B cell (primary cell): ENCODE results near the gene PCSK6. TPM values are rescaled to one million over a fixed set of nuclear protein-coding genes. Genes with fewer than 3 reads are reported as not detected.
"Not testable (repeated sequence)": the region's sequence is repeated elsewhere in the genome, so short reads cannot be mapped to it uniquely, and the experiment has no call there.

Source experiments
- ATAC-seq: fragments of 200-7000 bp; cut with Tn5 transposase; one replicate; pipeline ENCODE4 v1.10.0; 2021; ENCODE audit warnings: low read depth, mild to moderate bottlenecking, moderate number of reproducible peaks, moderate library complexity
- CTCF ChIA-PET: fragments of 350-600 bp; sonication (Branson Sonifier 250); formaldehyde crosslinking; loops from one replicate; lab custom pipeline; 2021; ENCODE audit warnings: antibody characterized with exemption, inconsistent platforms; lab: Charles Lee
- POLR2A ChIA-PET: fragments of 350-600 bp; sonication (Branson Sonifier 250); formaldehyde crosslinking; loops from one replicate; lab custom pipeline; 2021; ENCODE audit warnings: antibody characterized with exemption; lab: Charles Lee
- DNase-seq: peaks from one replicate; pipeline ENCODE4 v3.0.0; 2013
- H2AFZ ChIP-seq: 2 replicates; pipeline ENCODE4 v1.6.1; 2012; ENCODE audit warnings: mild to moderate bottlenecking, low read depth, low read length; ENCODE audit not compliant: insufficient read depth, poor library complexity, severe bottlenecking
- H3K27ac ChIP-seq, 2 donors: 1 replicate in 1 of 2; 2 replicates in 1 of 2; pipeline ENCODE4 v1.5.1; 2012 to 2013; ENCODE audit warnings: low read length in 2 of 2, mild to moderate bottlenecking in 2 of 2, moderate library complexity in 1 of 2
- H3K27me3 ChIP-seq, 4 experiments: fragments of 200-600 bp in 1 of 4; sonication (generic) in 1 of 4; replicated peaks in 1 of 4; 1 replicate in 2 of 4; 2 replicates in 2 of 4; pipeline versions ENCODE4 v1.6.1 to v1.7.0; 2013 to 2016; ENCODE audit warnings: low read length in 3 of 4, mild to moderate bottlenecking in 2 of 4, mixed read lengths in 1 of 4, moderate library complexity in 1 of 4; ENCODE audit not compliant: insufficient read depth in 4 of 4, control insufficient read depth in 3 of 4; ENCODE audit errors: control extremely low read depth in 1 of 4
- H3K36me3 ChIP-seq, 2 experiments: replicated peaks in 1 of 2; 1 replicate in 1 of 2; 2 replicates in 1 of 2; pipeline versions ENCODE4 v1.6.1 to v1.7.1; 2013; ENCODE audit warnings: low read length in 1 of 2; ENCODE audit not compliant: insufficient read depth in 2 of 2, control insufficient read depth in 1 of 2; ENCODE audit errors: control extremely low read depth in 1 of 2, extremely low read depth in 1 of 2
- H3K4me1 ChIP-seq, 2 donors: fragments of 200-600 bp in 1 of 2; sonication (generic) in 1 of 2; 1 replicate in 1 of 2; 2 replicates in 1 of 2; pipeline versions ENCODE4 v1.5.1 to v1.6.1; 2013 to 2017; ENCODE audit warnings: low read length in 2 of 2; ENCODE audit not compliant: control insufficient read depth in 2 of 2, insufficient read depth in 2 of 2
- H3K4me2 ChIP-seq: replicated peaks from 2 replicates; pipeline ENCODE3; 2012; ENCODE audit warnings: mild to moderate bottlenecking, low read depth, low read length; ENCODE audit not compliant: poor library complexity, severe bottlenecking
- H3K4me3 ChIP-seq, 5 experiments: fragments of 200-600 bp in 1 of 5; sonication (generic) in 1 of 5; 1 replicate in 3 of 5; 2 replicates in 2 of 5; pipeline versions ENCODE4 v1.5.1 to v1.7.0; 2011 to 2016; ENCODE audit warnings: low read length in 4 of 5, mild to moderate bottlenecking in 4 of 5, low read depth in 2 of 5, control low read depth in 1 of 5, moderate library complexity in 1 of 5; ENCODE audit not compliant: insufficient read depth in 1 of 5; ENCODE audit errors: control extremely low read depth in 1 of 5, extremely low read depth in 1 of 5
- H3K79me2 ChIP-seq: fragments of 200-600 bp; sonication (generic); one replicate; pipeline ENCODE4 v1.6.0; 2016; ENCODE audit warnings: low read length; ENCODE audit not compliant: control insufficient read depth, insufficient read depth
- H3K9ac ChIP-seq: fragments of 200-600 bp; sonication (generic); 2 replicates; pipeline ENCODE4 v1.6.1; 2017; ENCODE audit warnings: mild to moderate bottlenecking, low read length, moderate library complexity
- H3K9me3 ChIP-seq, 3 donors: one replicate each; pipeline versions ENCODE4 v1.6.1 to v1.7.1; 2013; ENCODE audit warnings: low read length in 2 of 3; ENCODE audit not compliant: control insufficient read depth in 2 of 3, insufficient read depth in 1 of 3; ENCODE audit errors: control extremely low read depth in 1 of 3
- H4K20me1 ChIP-seq: 2 replicates; pipeline ENCODE4 v1.6.0; 2012; ENCODE audit warnings: mild to moderate bottlenecking, low read length; ENCODE audit not compliant: insufficient read depth, control insufficient read depth, poor library complexity, severe bottlenecking
- H3K27ac Mint-ChIP-seq: one replicate; pipeline ENCODE4 v1.8.0; 2021; ENCODE audit warnings: mixed read lengths
- H3K27me3 Mint-ChIP-seq: one replicate; pipeline ENCODE4 v1.8.0; 2021; ENCODE audit warnings: mixed read lengths
- H3K4me1 Mint-ChIP-seq: one replicate; pipeline ENCODE4 v1.8.0; 2021; ENCODE audit warnings: mixed read lengths
- H3K4me3 Mint-ChIP-seq: one replicate; pipeline ENCODE4 v1.8.0; 2021; ENCODE audit warnings: mixed read lengths
- H3K9me3 Mint-ChIP-seq: one replicate; pipeline ENCODE4 v1.8.0; 2022; ENCODE audit warnings: mixed read lengths; ENCODE audit not compliant: insufficient read depth
- EZH2 ChIP-seq: IDR thresholded peaks from 2 replicates; pipeline ENCODE4 v1.6.1; 2012; ENCODE audit warnings: borderline replicate concordance, low read depth, mild to moderate bottlenecking, moderate library complexity, low read length; ENCODE audit not compliant: insufficient read depth, poor library complexity, severe bottlenecking
- WGBS: methylation state at CpG from one replicate; pipeline ENCODE4 v1.1.5; 2013; ENCODE audit warnings: missing lambda C conversion rate; ENCODE audit not compliant: insufficient coverage; 5-methylcytosine and 5-hydroxymethylcytosine counted together
- intact Hi-C: fragments of 100-400 bp; cut with micrococcal nuclease; formaldehyde crosslinking; loops from one replicate; pipeline ENCODE4 v1.10.0; 2022
- polyA plus RNA-seq: library from polyadenylated mRNA; depleted of rRNA; stranded (reverse); fragments of >200 nt; gene quantifications from 2 replicates; pipeline ENCODE4 v1.2.3, GENCODE V29; 2012
- total RNA-seq, 2 donors: library from RNA; stranded (reverse); fragments of 120-200 nt in 1 of 2; gene quantifications; 1 replicate in 1 of 2; 2 replicates in 1 of 2; pipeline versions ENCODE4 v1.2.3 to v1.2.4, GENCODE V29; 2013 to 2022
- TF ChIP-seq, protein P1 (sequence below): fragments of 200-600 bp; IDR thresholded peaks from one replicate; pipeline ENCODE4 v1.8.0; 2022; ENCODE audit warnings: antibody characterized with exemption, mild to moderate bottlenecking

Gene PCSK6
- total and polyA plus RNA-seq, 2 donors (not counting 1 experiment from before 2014, with no cell fraction given): 0.66 to 1.6 TPM

DNA sequence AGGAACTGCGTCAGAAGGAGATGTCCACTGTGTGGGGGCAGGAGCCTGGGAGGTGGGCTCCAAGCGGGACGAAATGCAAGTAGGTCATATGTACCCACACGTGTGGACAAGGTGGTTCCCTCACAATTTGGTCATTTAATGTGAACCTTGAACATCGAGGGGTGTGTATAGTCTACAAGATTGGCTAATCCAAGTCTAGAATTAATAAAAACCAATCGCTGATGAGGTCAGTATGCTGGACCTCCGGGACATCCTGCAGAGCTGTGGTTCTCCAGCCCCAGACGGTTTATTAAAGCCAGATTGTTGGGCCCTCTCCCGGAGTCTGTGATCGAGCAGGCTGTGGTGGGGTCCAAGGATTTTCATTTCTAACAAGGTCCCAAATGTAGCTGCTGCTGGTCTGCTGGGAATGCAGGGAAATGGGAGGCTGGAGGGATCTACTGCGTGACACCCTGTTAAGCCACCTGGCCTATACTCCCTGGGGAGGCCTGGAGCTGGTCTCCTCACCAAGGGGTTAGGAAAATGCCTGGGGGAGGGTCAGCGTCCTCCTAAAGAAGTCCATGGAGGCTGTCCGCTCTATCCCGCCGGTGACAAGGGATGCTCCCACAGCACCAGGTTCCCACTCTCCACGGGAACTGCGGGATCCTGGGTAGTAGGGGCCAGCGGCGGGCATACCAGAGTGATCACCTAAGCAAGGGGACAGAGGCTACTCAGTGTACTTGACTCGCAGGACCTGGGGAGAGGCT lies 25.1 kb downstream of the PCSK6 start:
- TF ChIP-seq, protein P1, sequence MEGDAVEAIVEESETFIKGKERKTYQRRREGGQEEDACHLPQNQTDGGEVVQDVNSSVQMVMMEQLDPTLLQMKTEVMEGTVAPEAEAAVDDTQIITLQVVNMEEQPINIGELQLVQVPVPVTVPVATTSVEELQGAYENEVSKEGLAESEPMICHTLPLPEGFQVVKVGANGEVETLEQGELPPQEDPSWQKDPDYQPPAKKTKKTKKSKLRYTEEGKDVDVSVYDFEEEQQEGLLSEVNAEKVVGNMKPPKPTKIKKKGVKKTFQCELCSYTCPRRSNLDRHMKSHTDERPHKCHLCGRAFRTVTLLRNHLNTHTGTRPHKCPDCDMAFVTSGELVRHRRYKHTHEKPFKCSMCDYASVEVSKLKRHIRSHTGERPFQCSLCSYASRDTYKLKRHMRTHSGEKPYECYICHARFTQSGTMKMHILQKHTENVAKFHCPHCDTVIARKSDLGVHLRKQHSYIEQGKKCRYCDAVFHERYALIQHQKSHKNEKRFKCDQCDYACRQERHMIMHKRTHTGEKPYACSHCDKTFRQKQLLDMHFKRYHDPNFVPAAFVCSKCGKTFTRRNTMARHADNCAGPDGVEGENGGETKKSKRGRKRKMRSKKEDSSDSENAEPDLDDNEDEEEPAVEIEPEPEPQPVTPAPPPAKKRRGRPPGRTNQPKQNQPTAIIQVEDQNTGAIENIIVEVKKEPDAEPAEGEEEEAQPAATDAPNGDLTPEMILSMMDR: no peak
- TF ChIP-seq EZH2: no peak
- H4K20me1 ChIP-seq: no peaks in the 10 kb centered on the region
- H3K4me2 ChIP-seq: no peak overlapping the region
- no peaks in the 10 kb centered on the region for H3K4me1 Mint-ChIP-seq
- H3K79me2 ChIP-seq: no peaks in the 10 kb centered on the region
- H3K9me3 ChIP-seq: peaks cover 0 to 3% (median 0%) of the 10 kb centered on the region in 3 donors
- ATAC-seq: no peak
- no peak overlapping the region for H3K9ac ChIP-seq
- DNase-seq: no peak
- H3K4me3 Mint-ChIP-seq: no peak overlapping the region
- no peak overlapping the region for H3K27ac ChIP-seq
- no peaks in the 10 kb centered on the region for H3K36me3 ChIP-seq
- 87% methylated on average over 18 of the region's 20 CpGs for WGBS
- H3K9me3 Mint-ChIP-seq: no peaks in the 10 kb centered on the region
- intact Hi-C loops: no loop called here
- H3K4me1 ChIP-seq: no peaks in the 10 kb centered on the region
- H3K27me3 ChIP-seq: peaks cover 0 to 3% (median 1%) of the 10 kb centered on the region in 4 experiments
- peaks cover 27% of the 10 kb centered on the region for H3K27me3 Mint-ChIP-seq
- CTCF ChIA-PET: no interaction called here
- H2AFZ ChIP-seq: no peak overlapping the region
- H3K27ac Mint-ChIP-seq: no peak overlapping the region
- no peak overlapping the region for H3K4me3 ChIP-seq
- POLR2A ChIA-PET: no interaction called here

DNA sequence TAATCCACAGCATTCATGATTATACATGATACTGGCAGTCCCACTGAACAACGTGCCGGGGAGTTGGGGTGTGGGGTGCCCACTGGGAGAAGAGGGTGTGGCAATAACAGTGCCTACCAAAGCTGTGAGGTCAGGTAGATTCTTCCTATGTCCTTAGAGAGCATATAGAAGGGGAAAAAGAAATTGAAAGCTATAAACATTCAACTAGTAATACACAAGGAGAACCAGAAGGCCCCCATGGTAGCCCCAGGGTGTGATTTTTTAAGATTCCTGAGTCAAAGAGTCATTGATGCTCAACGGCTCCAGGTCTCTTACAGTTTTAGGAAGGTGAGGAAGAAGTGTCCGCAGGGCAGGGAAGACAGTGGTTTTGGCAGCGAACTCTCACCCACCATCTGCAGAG lies 25.8 kb downstream of the PCSK6 start:
- H3K36me3 ChIP-seq, H4K20me1 ChIP-seq, H3K79me2 ChIP-seq, H3K4me1 ChIP-seq, H3K4me3 ChIP-seq, H3K4me2 ChIP-seq, intact Hi-C loops, H3K27ac ChIP-seq, H3K9me3 ChIP-seq, H3K4me1 Mint-ChIP-seq, POLR2A ChIA-PET, H3K27me3 ChIP-seq, H2AFZ ChIP-seq, DNase-seq, CTCF ChIA-PET, ATAC-seq, H3K27ac Mint-ChIP-seq, H3K9me3 Mint-ChIP-seq, H3K9ac ChIP-seq, H3K4me3 Mint-ChIP-seq: not testable (repeated sequence)
- WGBS: 100% methylated on average over 2 of the region's 5 CpGs
- peaks cover 27% of the 10 kb centered on the region for H3K27me3 Mint-ChIP-seq
